Erythroblast (primary cell): ENCODE data around the gene RBM17.

Experiments used
- DNase-seq, 2 experiments: peaks; one replicate each; lab custom pipeline; 2025; lab: John Stamatoyannopoulos, UW
- GATA1 ChIP-seq: IDR thresholded peaks from 2 replicates; pipeline ENCODE4 v1.6.1; 2011; ENCODE audit warnings: low read depth, mild to moderate bottlenecking, control low read depth, low read length, moderate library complexity
- POLR2A ChIP-seq: IDR thresholded peaks from 2 replicates; pipeline ENCODE4 v1.6.1; 2011; ENCODE audit warnings: mild to moderate bottlenecking, low read length

RBM17 gene

GRCh38 chr10:6077071-6077675, 11.7 kb upstream of the RBM17 start:
- TF ChIP-seq GATA1 (no peak), POLR2A (no peak)
- DNase-seq = no peak

GRCh38 chr10:6079044-6079443, 9.8 kb upstream of the RBM17 start:
- TF ChIP-seq POLR2A (no peak), GATA1 (no peak)
- DNase-seq = no peak

- DNase-seq = no peak
- TF ChIP-seq POLR2A (no peak), GATA1 (no peak)
Measured at GRCh38 chr10:6080417-6080973, 8.3 kb upstream of the RBM17 start.

GRCh38 chr10:6082496-6083395, 6.1 kb upstream of the RBM17 start:
- no peak for DNase-seq
- TF ChIP-seq POLR2A = no peak
- no peak for TF ChIP-seq GATA1

DNA sequence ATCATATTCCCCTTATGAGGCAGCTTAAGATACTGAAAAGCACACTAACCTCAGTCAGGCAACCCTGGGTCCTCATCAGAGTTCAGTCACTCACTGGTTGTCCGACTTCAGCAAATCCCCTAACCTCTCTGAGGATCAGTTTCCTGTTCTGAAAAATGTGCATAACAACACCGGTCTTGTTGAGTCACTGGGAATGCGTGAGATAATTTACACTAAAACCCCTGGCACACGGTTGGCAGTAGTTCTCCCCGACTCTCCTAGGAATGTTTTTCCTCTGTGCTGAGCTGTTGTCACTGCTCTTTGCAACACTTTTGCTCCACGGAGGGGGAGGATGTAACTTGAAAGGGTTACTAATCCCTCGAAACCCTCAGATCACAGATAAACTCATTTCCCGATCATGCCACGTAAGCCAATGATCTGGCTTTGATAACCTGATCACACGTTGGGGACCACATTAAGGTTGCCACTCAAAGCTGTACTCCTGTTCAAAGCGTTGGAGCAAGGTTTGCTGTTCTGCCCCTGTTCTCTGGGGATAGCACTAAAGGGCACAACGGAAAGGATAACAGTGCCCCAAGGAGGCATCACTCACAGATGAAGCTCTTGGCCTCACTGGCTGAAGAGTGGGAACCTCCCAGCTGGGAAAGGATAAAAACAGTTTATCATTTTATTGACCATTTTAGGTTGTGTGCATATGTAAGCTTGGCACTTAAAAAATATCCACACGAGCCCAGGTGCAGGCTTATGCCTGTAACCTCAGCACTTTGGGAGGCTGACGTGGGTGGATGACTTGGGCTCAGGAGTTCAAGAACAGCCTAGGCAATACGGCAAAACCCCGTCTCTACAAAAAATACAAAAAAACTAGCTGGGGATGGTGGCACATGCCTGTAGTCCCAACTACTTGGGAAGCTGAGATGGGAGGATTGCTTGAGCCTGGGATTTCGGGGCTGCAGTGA, 5.0 kb upstream of the RBM17 start:
- no peak for DNase-seq
- TF ChIP-seq GATA1 = no peak
- TF ChIP-seq POLR2A = no peak

- DNase-seq = peak; percentile 91 to 92
- no peak for TF ChIP-seq GATA1
- TF ChIP-seq POLR2A = no peak
Measured at GRCh38 chr10:6086375-6087233, 2.2 kb upstream of the RBM17 start.

GRCh38 chr10:6089334-6090219, 743 bp downstream of the RBM17 start:
- peak; percentile 56 to 67 for DNase-seq
- TF ChIP-seq POLR2A (no peak), GATA1 (no peak)

GRCh38 chr10:6091630-6092029, 2.8 kb downstream of the RBM17 start:
- TF ChIP-seq GATA1 = no peak
- no peak for TF ChIP-seq POLR2A
- DNase-seq = peak; percentile 53 to 64

DNA sequence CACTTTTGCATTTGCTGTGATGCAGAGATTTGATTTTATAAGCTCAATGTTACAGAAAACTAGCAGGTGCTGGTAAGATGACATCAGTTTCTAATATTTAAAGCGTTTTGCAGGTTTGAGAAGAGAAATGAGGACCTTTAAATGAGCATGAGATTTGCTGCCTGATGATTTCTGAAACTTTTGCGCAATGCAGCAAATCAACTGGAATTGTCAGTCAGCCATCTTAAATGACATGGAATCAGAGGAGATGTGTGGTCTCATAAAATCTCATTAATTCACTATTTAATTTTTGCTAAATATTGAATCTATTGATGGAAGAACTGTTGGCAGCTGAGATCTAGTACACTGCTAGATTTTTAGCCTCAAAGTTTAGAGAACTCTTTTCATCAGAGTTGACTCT, 3.9 kb downstream of the RBM17 start:
- no peak for TF ChIP-seq POLR2A
- no peak for TF ChIP-seq GATA1
- no peak for DNase-seq

DNA sequence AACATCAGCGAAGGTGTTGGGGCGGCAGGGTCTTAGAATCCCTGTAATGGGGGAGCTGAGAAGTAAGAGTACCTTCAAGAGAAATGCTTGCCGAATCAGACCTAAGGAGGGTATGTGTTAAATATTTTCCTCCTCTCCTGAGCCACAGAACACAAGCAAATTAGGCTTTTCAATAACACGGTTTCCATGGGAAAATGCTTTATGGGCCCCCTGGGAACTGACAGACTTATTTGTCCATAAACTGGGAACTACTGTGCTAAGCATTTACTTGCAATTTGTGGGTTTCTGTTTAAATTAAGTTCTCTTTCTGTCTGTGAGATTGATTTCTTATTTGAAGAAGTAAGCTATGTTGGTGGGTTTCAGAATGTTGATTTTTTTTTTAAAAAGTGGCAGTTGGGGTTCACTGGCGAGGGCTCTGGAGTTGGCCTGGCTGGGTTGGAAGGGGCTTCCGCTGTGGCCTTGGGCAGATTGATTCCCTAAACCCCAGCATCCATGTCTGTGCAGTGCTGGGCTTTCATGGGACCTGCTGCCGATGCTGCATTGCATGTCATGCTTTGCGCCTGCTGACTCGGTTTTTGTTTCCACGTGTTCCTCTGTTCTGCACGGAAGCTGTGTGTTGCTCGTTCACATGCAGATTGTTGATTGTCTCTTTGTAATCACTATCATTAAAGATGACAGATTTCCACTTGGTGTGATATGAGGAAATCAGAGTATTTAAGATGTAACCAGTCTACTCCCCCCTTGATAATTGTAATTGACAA, 7.2 kb downstream of the RBM17 start:
- TF ChIP-seq GATA1 = no peak
- no peak for TF ChIP-seq POLR2A
- no peak for DNase-seq

GRCh38 chr10:6097063-6097462, 8.2 kb downstream of the RBM17 start:
- DNase-seq = no peak
- TF ChIP-seq GATA1 (no peak), POLR2A (no peak)
